ENCODE measurements around the gene LIMK2.
A peak's percentile ranks its signal among the peaks of the same experiment; 100 is the strongest.

Gene LIMK2

DNA sequence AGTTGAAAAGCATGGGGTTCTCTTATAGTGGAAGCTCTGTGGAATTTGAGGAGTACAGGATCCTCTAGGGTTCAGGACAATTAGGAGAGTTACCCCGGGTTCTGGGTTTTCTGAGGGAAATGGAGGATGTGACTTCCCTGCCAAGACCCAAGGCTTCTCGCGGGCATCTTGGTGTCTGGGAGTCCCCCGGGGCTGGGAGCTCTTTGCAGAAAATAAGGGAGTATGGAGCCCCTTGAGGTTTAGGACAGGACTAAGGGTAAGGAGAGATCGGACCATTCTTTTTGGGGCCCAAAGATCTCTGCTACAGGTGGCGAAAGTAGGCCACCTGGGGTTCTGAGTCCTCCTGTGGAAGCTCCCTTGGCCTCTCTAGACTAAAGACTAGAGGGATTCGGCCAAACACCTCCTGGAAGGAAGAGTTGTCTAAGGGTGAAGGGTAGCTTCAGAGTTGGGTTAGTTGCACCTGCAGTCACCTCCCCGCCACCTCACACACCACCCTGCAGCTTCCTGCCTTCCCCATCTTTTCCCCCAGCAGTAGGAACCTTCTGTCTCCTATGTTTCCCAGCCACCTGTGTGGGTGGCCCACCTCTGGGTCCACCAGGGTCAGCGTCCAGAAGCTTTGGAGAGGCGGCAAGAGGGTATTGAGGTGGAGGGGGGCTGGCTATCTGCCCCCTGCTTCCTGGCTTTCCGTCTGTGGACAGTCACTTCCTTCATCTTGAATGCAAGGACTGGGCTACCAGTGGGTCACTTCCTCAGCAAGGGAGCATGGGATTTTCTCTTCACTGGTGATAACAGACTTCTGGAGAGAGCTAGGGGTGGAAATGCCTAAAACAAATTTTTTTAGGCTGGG lies 908 bp downstream of the LIMK2 start:
- H3K79me2 ChIP-seq (ENCODE audit: insufficient read depth, low read length): peaks cover 42% of the 10 kb centered on the region
- no peaks in the 10 kb centered on the region for H4K20me1 ChIP-seq (ENCODE audit: low read depth, low read length)
- H3K4me2 ChIP-seq (ENCODE audit: low read depth, low read length, poor library complexity, severe bottlenecking): peak overlapping the region; percentile 78
- TF ChIP-seq, protein P1, sequence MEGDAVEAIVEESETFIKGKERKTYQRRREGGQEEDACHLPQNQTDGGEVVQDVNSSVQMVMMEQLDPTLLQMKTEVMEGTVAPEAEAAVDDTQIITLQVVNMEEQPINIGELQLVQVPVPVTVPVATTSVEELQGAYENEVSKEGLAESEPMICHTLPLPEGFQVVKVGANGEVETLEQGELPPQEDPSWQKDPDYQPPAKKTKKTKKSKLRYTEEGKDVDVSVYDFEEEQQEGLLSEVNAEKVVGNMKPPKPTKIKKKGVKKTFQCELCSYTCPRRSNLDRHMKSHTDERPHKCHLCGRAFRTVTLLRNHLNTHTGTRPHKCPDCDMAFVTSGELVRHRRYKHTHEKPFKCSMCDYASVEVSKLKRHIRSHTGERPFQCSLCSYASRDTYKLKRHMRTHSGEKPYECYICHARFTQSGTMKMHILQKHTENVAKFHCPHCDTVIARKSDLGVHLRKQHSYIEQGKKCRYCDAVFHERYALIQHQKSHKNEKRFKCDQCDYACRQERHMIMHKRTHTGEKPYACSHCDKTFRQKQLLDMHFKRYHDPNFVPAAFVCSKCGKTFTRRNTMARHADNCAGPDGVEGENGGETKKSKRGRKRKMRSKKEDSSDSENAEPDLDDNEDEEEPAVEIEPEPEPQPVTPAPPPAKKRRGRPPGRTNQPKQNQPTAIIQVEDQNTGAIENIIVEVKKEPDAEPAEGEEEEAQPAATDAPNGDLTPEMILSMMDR (IDR thresholded peaks at IDR 0.05; ENCODE audit: insufficient read depth, low read length, poor library complexity, severe bottlenecking): no peak
- TF ChIP-seq EZH2phosphoT487 (conservative IDR thresholded peaks at IDR 0.05; ENCODE audit: low read length): no peak
- H3K27ac ChIP-seq (ENCODE audit: low read depth, low read length): peak overlapping the region; percentile 46; the same call in 1 of the 2 replicates
- no peaks in the 10 kb centered on the region for H3K9me2 ChIP-seq (replicated peaks; ENCODE audit: insufficient read depth, low read length)
- no peaks in the 10 kb centered on the region for H3K27me3 ChIP-seq (ENCODE audit: low read length)
- H3K9ac ChIP-seq (ENCODE audit: low read length): peak overlapping the region; percentile 93
- H2AFZ ChIP-seq (ENCODE audit: low read depth, low read length, severe bottlenecking): peak overlapping the region; percentile 86
- H3K36me3 ChIP-seq (ENCODE audit: low read length): no peaks in the 10 kb centered on the region
- peak overlapping the region; percentile 88 for H3K4me3 ChIP-seq (ENCODE audit: insufficient read depth, low read length, poor library complexity, severe bottlenecking)
- no peaks in the 10 kb centered on the region for H3F3A ChIP-seq (ENCODE audit: insufficient read depth)
- H3K9me3 ChIP-seq (ENCODE audit: insufficient read depth, low read length): no peaks in the 10 kb centered on the region

GRCh38 chr22:31215018-31215535 lies 3.0 kb downstream of the LIMK2 start:
- no peak overlapping the region for H3K4me3 ChIP-seq (ENCODE audit: insufficient read depth, low read length, poor library complexity, severe bottlenecking)
- peaks cover 61% of the 10 kb centered on the region for H3K79me2 ChIP-seq (ENCODE audit: insufficient read depth, low read length)
- H3K27ac ChIP-seq (ENCODE audit: low read depth, low read length): no peak overlapping the region
- H3K27me3 ChIP-seq (ENCODE audit: low read length): no peaks in the 10 kb centered on the region
- TF ChIP-seq, protein P1 (IDR thresholded peaks at IDR 0.05; ENCODE audit: insufficient read depth, low read length, poor library complexity, severe bottlenecking): no peak
- TF ChIP-seq EZH2phosphoT487 (conservative IDR thresholded peaks at IDR 0.05; ENCODE audit: low read length): no peak
- H4K20me1 ChIP-seq (ENCODE audit: low read depth, low read length): no peaks in the 10 kb centered on the region
- no peaks in the 10 kb centered on the region for H3K9me2 ChIP-seq (replicated peaks; ENCODE audit: insufficient read depth, low read length)
- no peak overlapping the region for H3K9ac ChIP-seq (ENCODE audit: low read length)
- no peaks in the 10 kb centered on the region for H3K9me3 ChIP-seq (ENCODE audit: insufficient read depth, low read length)
- H3K4me2 ChIP-seq (ENCODE audit: low read depth, low read length, poor library complexity, severe bottlenecking): no peak overlapping the region
- no peaks in the 10 kb centered on the region for H3F3A ChIP-seq (ENCODE audit: insufficient read depth)
- no peak overlapping the region for H2AFZ ChIP-seq (ENCODE audit: low read depth, low read length, severe bottlenecking)
- no peaks in the 10 kb centered on the region for H3K36me3 ChIP-seq (ENCODE audit: low read length)

DNA sequence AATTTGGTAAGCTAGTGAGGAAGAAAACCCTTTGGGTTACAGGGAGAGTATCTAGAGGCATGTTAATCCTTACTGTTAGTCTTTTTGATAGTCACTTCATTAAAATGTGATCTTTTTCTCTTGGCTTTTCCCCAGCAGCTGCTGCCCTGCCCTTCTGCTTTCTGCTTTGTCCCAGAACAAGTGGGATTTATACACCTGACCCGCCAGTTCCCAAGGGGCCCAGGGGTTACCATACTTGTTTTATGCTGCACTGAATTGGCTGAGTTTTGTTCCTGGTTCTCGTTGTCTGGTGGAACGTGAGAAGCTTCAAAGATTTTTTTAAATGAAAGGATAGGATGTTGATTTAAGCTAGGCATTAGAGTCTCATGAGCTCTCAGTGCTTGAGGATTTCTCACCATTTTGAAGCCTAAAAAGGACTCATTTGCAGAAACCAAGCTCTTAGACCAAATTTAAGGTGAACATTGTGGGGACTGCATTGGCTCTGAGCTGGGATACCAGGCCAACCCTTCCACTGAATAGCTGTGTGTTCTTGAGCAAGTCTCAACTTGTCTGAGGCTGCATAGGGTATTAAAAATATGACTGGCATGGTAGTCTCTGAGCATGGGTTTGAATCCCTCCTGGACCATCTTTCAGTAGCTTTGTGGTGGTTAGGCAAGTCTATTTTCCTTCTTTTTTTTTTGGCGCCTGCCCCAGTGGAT lies 6.6 kb downstream of the LIMK2 start:
- H3K4me2 ChIP-seq (ENCODE audit: low read depth, low read length, poor library complexity, severe bottlenecking): no peak overlapping the region
- no peaks in the 10 kb centered on the region; the same call in 1 of the 2 replicates for H4K20me1 ChIP-seq (ENCODE audit: low read depth, low read length)
- no peaks in the 10 kb centered on the region for H3F3A ChIP-seq (ENCODE audit: insufficient read depth)
- H3K36me3 ChIP-seq (ENCODE audit: low read length): no peaks in the 10 kb centered on the region
- H3K9ac ChIP-seq (ENCODE audit: low read length): no peak overlapping the region
- H3K27ac ChIP-seq (ENCODE audit: low read depth, low read length): no peak overlapping the region
- H3K79me2 ChIP-seq (ENCODE audit: insufficient read depth, low read length): peaks cover 76% of the 10 kb centered on the region
- no peaks in the 10 kb centered on the region for H3K9me3 ChIP-seq (ENCODE audit: insufficient read depth, low read length)
- H3K9me2 ChIP-seq (replicated peaks; ENCODE audit: insufficient read depth, low read length): no peaks in the 10 kb centered on the region
- no peak overlapping the region for H2AFZ ChIP-seq (ENCODE audit: low read depth, low read length, severe bottlenecking)
- H3K4me3 ChIP-seq (ENCODE audit: insufficient read depth, low read length, poor library complexity, severe bottlenecking): no peak overlapping the region
- no peak for TF ChIP-seq EZH2phosphoT487 (conservative IDR thresholded peaks at IDR 0.05; ENCODE audit: low read length)
- TF ChIP-seq, protein P1 (IDR thresholded peaks at IDR 0.05; ENCODE audit: insufficient read depth, low read length, poor library complexity, severe bottlenecking): no peak
- no peaks in the 10 kb centered on the region for H3K27me3 ChIP-seq (ENCODE audit: low read length)

All from SU-DHL-6 (cell line).